RWPE2 (cell line): ENCODE data around the gene FRMPD1.
"Not testable (repeated sequence)": the region's sequence is repeated elsewhere in the genome, so short reads cannot be mapped to it uniquely, and the experiment has no call there.

Experiments used
- ATAC-seq: fragments of 200-7000 bp; cut with Tn5 transposase; 3 replicates; pipeline ENCODE4 v1.9.1; 2021; ENCODE audit warnings: low read depth
- DNase-seq: peaks from one replicate; pipeline ENCODE4 v3.0.0-alpha.2; 2020; ENCODE audit warnings: low spot score
- H3K27ac ChIP-seq: fragments of 450-650 bp; 2 replicates; pipeline ENCODE4 v1.5.1; 2017; ENCODE audit warnings: mild to moderate bottlenecking; ENCODE audit not compliant: poor library complexity, severe bottlenecking
- H3K27me3 ChIP-seq: fragments of 250-450 bp; sonication (Bioruptor Pico); 2 replicates; pipeline ENCODE4 v1.5.1; 2021; ENCODE audit warnings: mild to moderate bottlenecking, moderate library complexity; ENCODE audit not compliant: insufficient read depth, poor library complexity, severe bottlenecking
- H3K36me3 ChIP-seq: fragments of 250-450 bp; sonication (Bioruptor Pico); 2 replicates; pipeline ENCODE4 v1.5.1; 2020; ENCODE audit warnings: low read depth, mild to moderate bottlenecking, moderate library complexity
- H3K4me1 ChIP-seq: fragments of 250-450 bp; sonication (Bioruptor Pico); 2 replicates; pipeline ENCODE4 v1.5.1; 2021; ENCODE audit warnings: mild to moderate bottlenecking, moderate library complexity; ENCODE audit not compliant: insufficient read depth, poor library complexity, severe bottlenecking
- H3K4me3 ChIP-seq: fragments of 250-450 bp; sonication (Bioruptor Pico); 2 replicates; pipeline ENCODE4 v1.5.1; 2021; ENCODE audit warnings: mild to moderate bottlenecking, moderate library complexity; ENCODE audit not compliant: severe bottlenecking
- H3K9me3 ChIP-seq: fragments of 250-450 bp; sonication (Bioruptor Pico); 2 replicates; pipeline ENCODE4 v1.5.1; 2021; ENCODE audit warnings: mild to moderate bottlenecking, moderate library complexity; ENCODE audit not compliant: severe bottlenecking
- TF ChIP-seq, protein P1 (sequence below): fragments of 450-650 bp; IDR thresholded peaks from one replicate; pipeline ENCODE4 v1.5.1; 2017; ENCODE audit warnings: mild to moderate bottlenecking, moderate library complexity; ENCODE audit not compliant: poor library complexity, severe bottlenecking

The FRMPD1 gene

DNA sequence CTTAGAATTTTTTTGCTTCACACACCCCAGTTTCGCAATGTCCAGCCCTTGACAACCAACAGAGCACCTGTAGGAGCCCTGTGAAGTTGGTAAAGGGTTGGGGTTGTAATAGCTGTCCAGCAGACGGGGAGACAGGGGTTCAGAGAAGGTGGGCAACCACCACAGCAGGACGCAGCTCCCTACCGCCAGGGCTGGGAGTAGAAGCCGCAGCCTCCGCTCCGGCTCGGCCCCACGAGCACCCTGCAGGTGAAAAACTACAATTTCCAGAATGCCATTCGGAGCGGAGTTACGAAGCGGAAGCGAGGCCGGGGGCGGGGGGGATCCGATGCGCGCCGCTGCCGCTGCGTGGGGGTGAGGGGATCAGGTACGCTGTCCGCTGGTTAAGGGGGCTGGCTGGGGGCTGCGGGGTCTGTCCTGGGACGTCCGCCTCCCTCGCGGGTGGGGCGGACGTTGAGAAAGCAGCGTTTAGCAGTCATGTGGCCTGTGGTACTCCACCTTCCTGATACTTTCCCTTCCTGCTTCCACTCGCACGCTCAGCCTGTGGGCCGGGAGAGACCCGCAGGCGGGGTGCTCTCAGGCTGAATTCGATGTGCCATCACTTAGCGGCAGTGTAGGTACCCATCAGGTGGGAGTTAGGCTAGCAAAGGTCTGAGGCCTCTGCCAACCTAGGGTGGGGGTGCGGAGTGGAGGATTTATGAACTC, 102.9 kb downstream of the FRMPD1 start, which contains the start of gene TRMT10B:
Gene TRMT10B, plus strand, starts transcription at position 317 of the 702 bp plus-strand sequence. CDS start 8,127 bp downstream, outside the sequence.
- TF ChIP-seq, protein P1, sequence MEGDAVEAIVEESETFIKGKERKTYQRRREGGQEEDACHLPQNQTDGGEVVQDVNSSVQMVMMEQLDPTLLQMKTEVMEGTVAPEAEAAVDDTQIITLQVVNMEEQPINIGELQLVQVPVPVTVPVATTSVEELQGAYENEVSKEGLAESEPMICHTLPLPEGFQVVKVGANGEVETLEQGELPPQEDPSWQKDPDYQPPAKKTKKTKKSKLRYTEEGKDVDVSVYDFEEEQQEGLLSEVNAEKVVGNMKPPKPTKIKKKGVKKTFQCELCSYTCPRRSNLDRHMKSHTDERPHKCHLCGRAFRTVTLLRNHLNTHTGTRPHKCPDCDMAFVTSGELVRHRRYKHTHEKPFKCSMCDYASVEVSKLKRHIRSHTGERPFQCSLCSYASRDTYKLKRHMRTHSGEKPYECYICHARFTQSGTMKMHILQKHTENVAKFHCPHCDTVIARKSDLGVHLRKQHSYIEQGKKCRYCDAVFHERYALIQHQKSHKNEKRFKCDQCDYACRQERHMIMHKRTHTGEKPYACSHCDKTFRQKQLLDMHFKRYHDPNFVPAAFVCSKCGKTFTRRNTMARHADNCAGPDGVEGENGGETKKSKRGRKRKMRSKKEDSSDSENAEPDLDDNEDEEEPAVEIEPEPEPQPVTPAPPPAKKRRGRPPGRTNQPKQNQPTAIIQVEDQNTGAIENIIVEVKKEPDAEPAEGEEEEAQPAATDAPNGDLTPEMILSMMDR: no peak
- Histone ChIP-seq H3K27me3 (no peaks in the 10 kb centered on the region), H3K4me3 (peak within 1 kb of the TSS; percentile 68), H3K4me1 (peaks cover 5% of the 10 kb centered on the region), H3K27ac (peak within 1 kb of the TSS; percentile 7), H3K9me3 (no peaks in the 10 kb centered on the region), H3K36me3 (no peaks in the 10 kb centered on the region)
- ATAC-seq (peak; percentile 93), DNase-seq (peak; percentile 62)

DNA sequence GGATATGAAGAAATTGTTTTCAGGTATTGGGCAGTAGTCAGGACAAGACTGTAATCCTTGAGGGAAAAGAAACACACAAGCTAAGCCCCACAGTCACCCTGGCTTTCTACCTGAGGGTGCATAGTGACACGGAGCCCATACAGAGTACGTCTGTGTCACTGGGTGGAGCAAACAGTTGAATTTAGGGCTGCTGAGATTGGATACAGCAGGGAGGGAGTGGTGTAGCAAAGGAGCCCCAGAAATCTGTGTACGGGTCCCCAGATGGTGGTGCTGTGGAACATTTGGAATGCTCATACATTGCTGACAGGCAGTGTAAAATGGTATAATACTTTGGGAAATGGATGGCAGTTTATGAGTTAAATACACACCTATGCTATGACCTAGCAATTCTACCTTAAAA, 108.0 kb downstream of the FRMPD1 start:
- no peak overlapping the region for H3K27ac ChIP-seq
- TF ChIP-seq, protein P1: no peak
- peaks cover 10% of the 10 kb centered on the region for H3K36me3 ChIP-seq
- DNase-seq: no peak
- H3K4me3 ChIP-seq: no peak overlapping the region
- H3K4me1 ChIP-seq: peaks cover 13% of the 10 kb centered on the region
- no peaks in the 10 kb centered on the region for H3K27me3 ChIP-seq
- no peak for ATAC-seq
- no peaks in the 10 kb centered on the region for H3K9me3 ChIP-seq

DNA sequence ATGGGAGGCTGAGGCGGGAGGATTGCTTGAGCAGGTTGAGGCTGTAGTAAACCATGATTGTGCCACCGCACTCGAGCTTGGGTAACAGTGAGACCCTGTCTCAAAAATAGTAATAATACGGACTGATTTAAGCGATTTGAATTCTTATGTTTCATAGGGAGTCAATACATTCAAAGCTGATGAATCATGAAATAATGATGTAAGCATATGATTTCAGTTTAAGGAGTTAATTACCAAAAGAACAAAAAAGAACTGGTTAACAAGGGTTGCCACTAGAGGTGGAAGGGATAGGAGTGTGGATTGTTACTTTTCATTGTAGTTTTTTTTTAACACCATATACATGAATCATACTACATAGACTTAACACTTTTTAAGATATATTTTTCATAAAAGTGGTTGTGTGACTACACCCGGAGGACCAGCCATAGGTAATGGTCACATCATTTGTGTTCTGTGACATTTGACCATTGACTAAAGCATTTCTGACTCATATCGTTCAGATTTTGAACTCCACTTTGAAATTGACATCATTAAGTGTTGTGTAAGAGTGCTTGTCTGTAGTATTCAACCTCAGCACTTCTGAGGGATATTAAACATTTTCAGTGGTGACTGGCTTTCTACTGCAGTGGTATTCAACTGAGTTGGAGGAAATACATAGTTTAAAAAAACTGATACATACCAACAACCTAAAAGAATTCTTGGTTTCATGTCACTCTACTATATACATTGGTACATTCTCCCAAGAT, 109.8 kb downstream of the FRMPD1 start:
- Histone ChIP-seq H3K9me3 (no peaks in the 10 kb centered on the region), H3K27ac (no peak overlapping the region), H3K27me3 (no peaks in the 10 kb centered on the region), H3K36me3 (peaks cover 13% of the 10 kb centered on the region), H3K4me1 (peaks cover 8% of the 10 kb centered on the region), H3K4me3 (no peak overlapping the region)
- TF ChIP-seq, protein P1: no peak
- ATAC-seq (peak; percentile 27), DNase-seq (no peak)

DNA sequence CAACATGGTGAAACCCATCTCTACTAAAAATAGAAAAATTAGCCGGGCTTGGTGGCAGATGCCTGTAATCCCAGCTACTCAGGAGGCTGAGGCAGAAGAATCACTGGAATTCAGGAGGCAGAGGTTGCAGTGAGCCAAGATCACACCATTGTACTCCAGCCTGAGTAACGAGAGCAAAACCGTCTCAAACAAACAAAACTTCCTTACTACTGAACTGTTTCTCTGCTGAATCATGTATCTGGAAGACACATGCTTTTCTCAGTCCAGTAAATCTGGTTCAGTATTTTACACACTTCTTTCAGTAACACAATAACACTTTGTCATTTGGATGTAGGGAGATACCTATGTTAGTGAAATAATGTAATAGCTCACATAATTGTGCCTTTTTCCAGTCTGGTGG, 110.8 kb downstream of the FRMPD1 start:
- peaks cover 8% of the 10 kb centered on the region for H3K4me1 ChIP-seq
- H3K27me3 ChIP-seq: no peaks in the 10 kb centered on the region
- no peak overlapping the region for H3K4me3 ChIP-seq
- peaks cover 13% of the 10 kb centered on the region for H3K36me3 ChIP-seq
- TF ChIP-seq, protein P1: no peak
- no peak overlapping the region for H3K27ac ChIP-seq
- H3K9me3 ChIP-seq: no peaks in the 10 kb centered on the region
- ATAC-seq (no peak), DNase-seq (no peak)

DNA sequence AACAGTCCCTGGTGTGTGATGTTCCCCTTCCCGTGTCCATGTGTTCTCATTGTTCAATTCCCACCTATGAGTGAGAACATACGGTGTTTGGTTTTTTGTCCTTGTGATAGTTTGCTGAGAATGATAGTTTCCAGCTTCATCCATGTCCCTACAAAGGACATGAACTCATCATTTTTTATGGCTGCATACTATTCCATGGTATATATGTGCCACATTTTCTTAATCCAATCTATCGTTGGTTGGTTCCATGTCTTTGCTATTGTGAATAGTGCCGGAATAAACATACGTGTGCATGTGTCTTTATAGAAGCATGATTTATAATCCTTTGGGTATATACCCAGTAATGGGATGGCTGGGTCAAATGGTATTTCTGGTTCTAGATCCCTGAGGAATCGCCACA, 114.5 kb downstream of the FRMPD1 start:
- not testable (repeated sequence) for H3K9me3 ChIP-seq, H3K27ac ChIP-seq, H3K27me3 ChIP-seq, H3K4me1 ChIP-seq, DNase-seq, H3K4me3 ChIP-seq, ATAC-seq
- H3K36me3 ChIP-seq: peaks cover 29% of the 10 kb centered on the region
